ENCODE results near the gene MDGA2. TPM values are rescaled to one million over a fixed set of nuclear protein-coding genes. Genes with fewer than 3 reads are reported as not detected.

MDGA2 gene
- total and polyA plus RNA-seq, 2 donors (not counting 1 experiment from before 2014, with no cell fraction given): not detected

GRCh38 chr14:47057364-47057763, 618.0 kb downstream of the MDGA2 start:
- DNase-seq (ENCODE audit: low read depth in 2 of 2): no peak
- H4K20me1 ChIP-seq (ENCODE audit: control insufficient read depth, extremely low read depth, insufficient read depth, low read length): no peaks in the 10 kb centered on the region
- no peaks in the 10 kb centered on the region for H3K36me3 ChIP-seq (ENCODE audit: control insufficient read depth, insufficient read depth, low read length)
- H3K4me1 ChIP-seq (ENCODE audit: control insufficient read depth, extremely low read depth, insufficient read depth, low read length): no peaks in the 10 kb centered on the region
- no peak overlapping the region for H3K27ac ChIP-seq (ENCODE audit: insufficient read depth, low read length)
- H3K9me3 ChIP-seq (ENCODE audit: control insufficient read depth, insufficient read depth, low read depth, low read length): no peaks in the 10 kb centered on the region
- H3K27me3 ChIP-seq (ENCODE audit: control insufficient read depth, insufficient read depth, low read length): no peaks in the 10 kb centered on the region
- no peak overlapping the region for H3K9ac ChIP-seq (ENCODE audit: insufficient read depth, low read length)
- TF ChIP-seq CTCF (conservative IDR thresholded peaks at IDR 0.05 in 1 of 2, IDR thresholded peaks at IDR 0.05 in 1 of 2; ENCODE audit: low read depth in 1 of 2, low read length in 2 of 2) (no peak), EZH2 (IDR thresholded peaks at IDR 0.05; ENCODE audit: low read length, missing control alignments) (no peak)
- H3K4me3 ChIP-seq (replicated peaks in 1 of 4; ENCODE audit: control extremely low read depth in 1 of 4, insufficient read depth in 1 of 4, low read depth in 3 of 4, low read length in 4 of 4): no peak overlapping the region
- H3K4me2 ChIP-seq (ENCODE audit: extremely low read depth, insufficient read depth, low read length): no peak overlapping the region
- no peak overlapping the region for H2AFZ ChIP-seq (ENCODE audit: low read length)
- no peaks in the 10 kb centered on the region for H3K79me2 ChIP-seq (ENCODE audit: control insufficient read depth, insufficient read depth, low read length)

GRCh38 chr14:47044841-47045240, 630.6 kb downstream of the MDGA2 start:
- H3K79me2 ChIP-seq (ENCODE audit: control insufficient read depth, insufficient read depth, low read length): no peaks in the 10 kb centered on the region
- H2AFZ ChIP-seq (ENCODE audit: low read length): no peak overlapping the region
- H3K9me3 ChIP-seq (ENCODE audit: control insufficient read depth, insufficient read depth, low read depth, low read length): no peaks in the 10 kb centered on the region
- H4K20me1 ChIP-seq (ENCODE audit: control insufficient read depth, extremely low read depth, insufficient read depth, low read length): no peaks in the 10 kb centered on the region
- H3K27ac ChIP-seq (ENCODE audit: insufficient read depth, low read length): no peak overlapping the region
- no peaks in the 10 kb centered on the region for H3K27me3 ChIP-seq (ENCODE audit: control insufficient read depth, insufficient read depth, low read length)
- no peak overlapping the region for H3K4me3 ChIP-seq (replicated peaks in 1 of 4; ENCODE audit: control extremely low read depth in 1 of 4, insufficient read depth in 1 of 4, low read depth in 3 of 4, low read length in 4 of 4)
- no peak overlapping the region for H3K9ac ChIP-seq (ENCODE audit: insufficient read depth, low read length)
- no peaks in the 10 kb centered on the region for H3K36me3 ChIP-seq (ENCODE audit: control insufficient read depth, insufficient read depth, low read length)
- H3K4me2 ChIP-seq (ENCODE audit: extremely low read depth, insufficient read depth, low read length): no peak overlapping the region
- peak in 1 of 2 donors; percentile 5 for DNase-seq (ENCODE audit: low read depth in 2 of 2)
- no peak for TF ChIP-seq CTCF (conservative IDR thresholded peaks at IDR 0.05 in 1 of 2, IDR thresholded peaks at IDR 0.05 in 1 of 2; ENCODE audit: low read depth in 1 of 2, low read length in 2 of 2)
- TF ChIP-seq EZH2 (IDR thresholded peaks at IDR 0.05; ENCODE audit: low read length, missing control alignments): no peak
- H3K4me1 ChIP-seq (ENCODE audit: control insufficient read depth, extremely low read depth, insufficient read depth, low read length): no peaks in the 10 kb centered on the region

- no peaks in the 10 kb centered on the region for H3K79me2 ChIP-seq (ENCODE audit: control insufficient read depth, insufficient read depth, low read length)
- DNase-seq (ENCODE audit: low read depth in 2 of 2): peak in 1 of 2 donors; percentile 14
- no peak for TF ChIP-seq CTCF (conservative IDR thresholded peaks at IDR 0.05 in 1 of 2, IDR thresholded peaks at IDR 0.05 in 1 of 2; ENCODE audit: low read depth in 1 of 2, low read length in 2 of 2)
- no peak for TF ChIP-seq EZH2 (IDR thresholded peaks at IDR 0.05; ENCODE audit: low read length, missing control alignments)
These were observed 634.9 kb downstream of the MDGA2 start for GRCh38 chr14:47040550-47040949.

More at GRCh38 chr14:47040550-47040949, 634.9 kb downstream of the MDGA2 start:
- H3K36me3 ChIP-seq (ENCODE audit: control insufficient read depth, insufficient read depth, low read length): no peaks in the 10 kb centered on the region
- H2AFZ ChIP-seq (ENCODE audit: low read length): no peak overlapping the region
- no peak overlapping the region for H3K4me2 ChIP-seq (ENCODE audit: extremely low read depth, insufficient read depth, low read length)
- H4K20me1 ChIP-seq (ENCODE audit: control insufficient read depth, extremely low read depth, insufficient read depth, low read length): no peaks in the 10 kb centered on the region
- H3K27me3 ChIP-seq (ENCODE audit: control insufficient read depth, insufficient read depth, low read length): no peaks in the 10 kb centered on the region
- no peak overlapping the region for H3K27ac ChIP-seq (ENCODE audit: insufficient read depth, low read length)
- H3K4me3 ChIP-seq (replicated peaks in 1 of 4; ENCODE audit: control extremely low read depth in 1 of 4, insufficient read depth in 1 of 4, low read depth in 3 of 4, low read length in 4 of 4): no peak overlapping the region
- no peaks in the 10 kb centered on the region for H3K4me1 ChIP-seq (ENCODE audit: control insufficient read depth, extremely low read depth, insufficient read depth, low read length)
- H3K9ac ChIP-seq (ENCODE audit: insufficient read depth, low read length): no peak overlapping the region
- H3K9me3 ChIP-seq (ENCODE audit: control insufficient read depth, insufficient read depth, low read depth, low read length): no peaks in the 10 kb centered on the region
